NK-92 treated with Interleukin-12 subunit alpha and Interleukin-12 subunit beta, amount 100 ng/mL, for 24 hours (cell line): ENCODE data around the gene DRC3.

ENCODE experiments used
- DNase-seq: peaks from one replicate; lab custom pipeline; 2025; lab: John Stamatoyannopoulos, UW

Gene DRC3

DNA sequence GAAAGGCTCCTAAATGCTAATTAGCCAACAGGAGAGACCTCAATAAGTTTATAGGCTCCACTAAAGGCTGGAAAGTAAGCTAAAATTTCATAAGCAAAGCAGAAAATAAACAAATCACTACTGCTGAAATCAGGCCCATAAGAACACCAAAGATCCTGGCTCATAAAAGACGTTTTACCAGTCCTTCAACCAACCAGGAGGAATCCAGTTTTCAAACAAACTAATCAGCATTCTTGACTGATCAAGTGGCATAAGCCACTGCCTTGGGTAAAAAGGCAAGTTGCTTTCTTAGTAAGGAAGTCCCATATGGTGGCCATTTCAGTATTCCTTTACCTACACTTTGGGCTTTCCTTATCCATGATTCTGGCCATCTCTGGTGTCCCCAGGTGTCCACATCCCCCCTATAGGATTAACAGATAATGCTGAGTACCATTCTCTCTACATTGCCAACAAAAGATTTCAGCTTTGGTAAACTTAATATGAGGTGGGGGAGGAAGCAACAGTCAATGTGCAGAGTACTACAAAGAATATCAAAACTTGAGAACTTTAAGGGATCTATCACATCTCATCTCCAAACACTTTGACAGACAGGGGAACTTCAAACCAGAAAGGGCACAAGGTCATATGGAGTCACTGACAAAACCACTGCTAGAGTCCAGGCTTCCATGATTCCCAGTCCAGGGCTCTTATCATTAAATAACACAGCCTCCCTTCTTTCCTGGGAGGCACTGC lies 1.8 kb upstream of the DRC3 start:
- no peak for DNase-seq

DNA sequence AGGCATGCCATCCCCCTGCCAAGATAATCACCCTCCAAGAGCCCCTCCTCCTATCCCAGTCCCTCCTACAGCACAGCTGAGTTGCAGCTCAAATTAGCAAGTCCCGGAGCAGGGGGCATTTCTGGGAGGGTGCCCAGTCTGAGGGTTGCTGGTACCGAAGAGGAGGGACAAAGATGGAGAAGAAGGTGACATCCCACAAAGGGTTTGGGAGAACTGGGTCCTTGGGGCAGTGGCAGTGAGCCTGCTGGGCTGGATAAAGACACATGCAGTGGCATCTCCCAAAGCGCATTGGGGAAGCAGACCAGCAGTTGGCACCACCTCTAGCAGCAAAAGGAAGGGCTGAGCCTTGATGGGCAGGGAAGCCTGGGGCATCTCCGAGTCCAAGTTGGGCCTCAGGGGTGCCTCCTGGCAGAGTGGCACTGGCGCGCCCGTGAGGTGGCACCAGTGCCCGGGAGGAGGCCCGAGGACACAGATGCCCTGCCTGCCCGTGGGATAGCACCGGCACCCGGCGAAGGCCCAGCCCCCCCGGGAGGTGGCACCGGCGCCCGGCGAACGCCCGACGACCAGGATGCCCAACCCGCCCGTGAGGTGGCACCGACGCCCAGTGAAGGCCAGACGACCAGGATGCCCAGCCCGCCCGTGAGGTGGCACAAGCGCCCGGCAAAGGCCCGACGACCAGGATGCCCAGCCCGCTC lies 1.1 kb upstream of the DRC3 start:
- DNase-seq = no peak

GRCh38 chr17:17972952-17973254 lies 241 bp downstream of the DRC3 start:
- no peak for DNase-seq

DNA sequence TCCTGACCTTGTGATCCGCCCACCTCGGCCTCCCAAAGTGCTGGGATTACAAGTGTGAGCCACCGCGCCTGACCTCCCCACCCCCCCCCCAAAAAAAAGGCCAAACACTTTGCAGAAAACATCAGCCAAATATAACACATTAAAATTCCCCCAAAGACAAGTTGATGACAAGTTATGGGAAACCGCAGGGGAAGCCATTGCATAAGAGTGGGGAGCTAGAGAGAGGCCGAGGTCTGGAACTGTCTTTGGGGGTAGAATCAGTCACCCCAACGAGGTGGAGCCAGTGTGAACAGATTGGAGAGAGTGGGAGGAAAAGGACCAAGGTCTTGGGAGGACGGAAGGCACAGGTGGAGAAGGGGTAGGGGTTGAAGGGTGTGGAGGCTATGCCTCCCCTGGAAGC lies 2.8 kb downstream of the DRC3 start:
- no peak for DNase-seq

DNA sequence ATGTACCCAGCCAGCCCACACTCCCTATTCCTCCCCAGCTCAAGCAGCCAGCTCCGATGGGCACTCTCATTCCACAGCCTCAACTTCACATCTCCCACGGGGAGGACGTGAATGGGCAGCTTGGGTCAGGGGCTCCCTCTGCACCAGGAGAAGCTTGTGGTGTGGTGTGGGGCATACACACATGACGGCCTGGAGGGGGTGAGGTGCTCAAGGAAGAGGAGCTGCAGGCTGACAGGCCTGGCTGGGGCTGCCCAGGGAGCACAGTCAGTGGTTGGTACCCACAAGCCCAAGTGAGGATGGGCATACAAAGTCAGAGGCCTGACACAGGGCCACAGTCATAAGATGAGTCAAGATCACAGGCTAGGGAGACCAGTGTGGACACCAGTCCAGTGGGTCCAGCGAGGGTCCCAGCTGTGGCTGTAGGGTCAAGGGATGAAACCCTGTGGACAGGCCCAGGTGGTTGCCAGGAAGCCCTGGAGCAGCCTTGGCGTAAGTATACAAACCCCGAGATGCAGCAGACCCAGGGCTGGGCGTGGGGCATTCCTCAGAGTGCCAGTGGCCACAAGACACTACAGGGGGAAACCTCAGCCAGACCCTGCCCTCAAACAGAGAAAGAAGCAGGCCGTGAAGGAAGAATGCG lies 4.4 kb downstream of the DRC3 start:
- no peak for DNase-seq

- no peak for DNase-seq
Observed at GRCh38 chr17:17978481-17979424, 6.1 kb downstream of the DRC3 start.

GRCh38 chr17:17979778-17980177 lies 7.1 kb downstream of the DRC3 start:
- no peak for DNase-seq

DNA sequence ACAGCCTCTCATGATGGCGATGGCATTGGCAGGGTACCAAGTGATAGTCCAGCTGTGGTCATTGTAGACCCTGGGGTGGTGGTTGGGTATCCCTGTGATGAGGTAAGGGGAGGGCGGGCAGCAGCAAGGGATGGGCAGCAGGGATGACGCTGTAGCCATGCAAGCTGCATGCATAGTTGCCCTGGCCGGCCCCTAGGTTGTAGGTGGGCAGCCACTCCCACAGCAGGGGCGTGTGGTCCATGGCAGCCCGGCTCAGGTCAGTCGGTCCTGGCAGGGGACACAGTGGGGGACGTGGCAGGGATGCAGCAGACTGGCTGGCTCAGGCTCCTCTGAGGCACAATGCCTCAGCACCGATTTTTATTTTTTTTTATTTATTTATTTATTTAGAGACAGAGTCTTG lies 8.7 kb downstream of the DRC3 start:
- no peak for DNase-seq

- DNase-seq = no peak
Observed at GRCh38 chr17:17982801-17983200, 10.1 kb downstream of the DRC3 start.

DNA sequence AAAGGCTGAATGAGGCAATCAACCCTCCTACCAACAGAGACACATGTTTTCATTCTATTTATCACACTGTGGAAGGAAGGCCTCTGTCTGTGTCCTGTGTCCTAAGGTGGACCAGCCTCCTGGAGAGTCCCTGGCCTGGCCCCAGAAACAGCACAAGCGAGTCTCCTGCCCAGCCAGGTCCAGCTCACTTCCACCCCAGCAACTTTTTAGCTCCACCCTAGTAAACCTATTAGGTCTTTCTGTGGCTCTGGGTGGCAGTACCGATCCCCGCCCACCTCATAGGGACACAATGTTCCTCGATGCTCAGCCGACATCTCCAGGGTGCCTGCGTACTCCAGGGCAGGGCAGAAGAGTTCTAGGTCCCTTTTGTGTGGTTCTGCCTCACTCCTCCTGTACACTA lies 10.7 kb downstream of the DRC3 start:
- no peak for DNase-seq

- DNase-seq = no peak
Observed at GRCh38 chr17:17983776-17984175, 11.1 kb downstream of the DRC3 start.

- no peak for DNase-seq
Observed at GRCh38 chr17:17985153-17985552, 12.5 kb downstream of the DRC3 start.

GRCh38 chr17:17985555-17985954 lies 12.9 kb downstream of the DRC3 start:
- no peak for DNase-seq

GRCh38 chr17:17987187-17987896 lies 14.7 kb downstream of the DRC3 start:
- no peak for DNase-seq

- no peak for DNase-seq
Observed at GRCh38 chr17:17987901-17988300, 15.2 kb downstream of the DRC3 start.

DNA sequence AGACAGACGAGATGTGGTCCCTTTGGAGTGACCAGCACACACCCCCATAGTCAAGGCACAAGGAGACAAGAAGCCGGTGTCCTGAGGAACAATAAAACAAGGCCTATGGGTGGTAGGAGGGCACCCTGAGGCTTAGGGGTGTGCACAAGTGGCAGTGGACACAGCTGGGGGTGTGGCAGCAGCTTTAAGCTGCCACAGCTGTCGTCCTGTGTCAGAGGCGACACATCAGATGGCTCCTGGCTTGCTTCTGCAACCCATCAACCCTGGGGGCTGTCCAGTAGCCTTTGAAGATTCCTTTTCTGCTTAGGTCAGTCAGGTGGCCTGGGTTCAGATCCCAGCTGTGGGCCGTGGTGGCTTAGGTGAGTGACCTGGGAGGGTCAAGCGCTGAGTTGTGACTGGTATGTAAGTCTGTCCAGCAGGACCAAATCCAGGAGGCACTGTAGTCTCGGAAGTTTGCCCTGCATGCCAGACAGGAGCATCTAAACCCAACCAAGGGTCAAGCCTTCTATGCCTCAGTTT lies 15.8 kb downstream of the DRC3 start:
- no peak for DNase-seq

DNA sequence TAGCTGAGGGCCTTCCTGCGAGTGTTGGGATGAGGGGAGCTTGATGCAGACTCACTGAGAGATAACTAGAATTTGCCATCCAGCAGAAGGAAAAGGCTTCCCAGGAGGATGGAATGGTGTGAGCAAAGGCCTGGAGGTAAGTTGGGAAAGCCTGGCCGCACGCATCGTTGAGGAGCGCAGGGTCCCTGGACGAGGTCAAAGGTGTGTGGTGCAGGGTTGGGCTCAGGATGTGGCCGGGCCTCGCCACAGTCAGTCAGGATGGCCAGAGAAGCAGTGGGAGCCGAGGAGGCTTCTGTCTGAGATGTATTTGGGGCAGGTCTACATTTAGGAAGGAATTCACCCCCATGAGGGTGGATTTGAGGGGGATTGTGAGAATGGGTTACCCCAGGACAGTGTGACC lies 16.4 kb downstream of the DRC3 start:
- no peak for DNase-seq

DNA sequence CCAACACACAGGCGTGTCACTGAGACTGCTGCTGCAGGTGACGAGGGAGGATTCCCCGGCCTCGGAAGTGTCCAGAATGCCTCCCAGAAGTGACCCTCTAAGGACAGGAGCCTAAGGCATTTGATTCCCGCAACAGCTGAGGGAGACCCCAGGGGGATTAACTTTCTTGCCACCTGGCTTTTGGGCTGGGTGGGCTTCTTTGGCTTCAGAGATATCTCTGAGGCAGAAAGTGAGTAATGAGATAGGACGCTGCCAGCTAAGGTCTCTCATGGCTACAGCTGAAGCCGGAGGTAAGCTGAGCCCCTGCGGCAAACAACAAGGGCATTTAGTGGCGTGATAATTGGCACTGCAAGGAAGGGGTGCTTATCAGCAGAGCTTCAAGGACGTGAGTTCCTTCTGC lies 17.0 kb downstream of the DRC3 start:
- no peak for DNase-seq

- DNase-seq = no peak
Observed at GRCh38 chr17:17990282-17990681, 17.6 kb downstream of the DRC3 start.

GRCh38 chr17:17993366-17993765 lies 20.7 kb downstream of the DRC3 start:
- DNase-seq = no peak

DNA sequence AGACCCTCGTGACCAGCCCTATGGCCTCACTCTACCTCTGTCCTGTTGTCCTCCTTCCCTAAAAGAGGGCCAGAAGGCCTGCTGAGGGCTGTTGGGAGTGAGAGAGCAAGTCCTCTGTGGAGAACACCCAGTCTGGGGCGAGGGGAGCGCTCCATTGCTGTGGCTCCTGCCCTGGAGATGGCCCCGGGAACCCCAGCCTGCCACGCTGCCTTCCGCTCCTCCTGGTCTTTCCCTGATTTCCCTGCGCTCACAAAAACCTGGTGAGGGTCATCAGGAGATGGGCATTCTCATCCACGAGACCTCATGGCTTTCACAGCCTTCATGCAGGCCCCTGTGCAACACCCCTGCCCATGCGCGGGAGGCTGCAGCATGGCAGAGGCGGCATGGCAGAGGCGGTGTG lies 21.2 kb downstream of the DRC3 start:
- DNase-seq = no peak
